Fibroblast of skin of right quadriceps (primary cell): ENCODE results near the gene OXSR1.
A peak's percentile ranks its signal among the peaks of the same experiment; 100 is the strongest.
"Not testable (repeated sequence)": the region's sequence is repeated elsewhere in the genome, so short reads cannot be mapped to it uniquely, and the experiment has no call there.

Experiments
- DNase-seq: peaks from one replicate; pipeline ENCODE4 v3.0.0-alpha.2; 2013

Gene OXSR1

DNA sequence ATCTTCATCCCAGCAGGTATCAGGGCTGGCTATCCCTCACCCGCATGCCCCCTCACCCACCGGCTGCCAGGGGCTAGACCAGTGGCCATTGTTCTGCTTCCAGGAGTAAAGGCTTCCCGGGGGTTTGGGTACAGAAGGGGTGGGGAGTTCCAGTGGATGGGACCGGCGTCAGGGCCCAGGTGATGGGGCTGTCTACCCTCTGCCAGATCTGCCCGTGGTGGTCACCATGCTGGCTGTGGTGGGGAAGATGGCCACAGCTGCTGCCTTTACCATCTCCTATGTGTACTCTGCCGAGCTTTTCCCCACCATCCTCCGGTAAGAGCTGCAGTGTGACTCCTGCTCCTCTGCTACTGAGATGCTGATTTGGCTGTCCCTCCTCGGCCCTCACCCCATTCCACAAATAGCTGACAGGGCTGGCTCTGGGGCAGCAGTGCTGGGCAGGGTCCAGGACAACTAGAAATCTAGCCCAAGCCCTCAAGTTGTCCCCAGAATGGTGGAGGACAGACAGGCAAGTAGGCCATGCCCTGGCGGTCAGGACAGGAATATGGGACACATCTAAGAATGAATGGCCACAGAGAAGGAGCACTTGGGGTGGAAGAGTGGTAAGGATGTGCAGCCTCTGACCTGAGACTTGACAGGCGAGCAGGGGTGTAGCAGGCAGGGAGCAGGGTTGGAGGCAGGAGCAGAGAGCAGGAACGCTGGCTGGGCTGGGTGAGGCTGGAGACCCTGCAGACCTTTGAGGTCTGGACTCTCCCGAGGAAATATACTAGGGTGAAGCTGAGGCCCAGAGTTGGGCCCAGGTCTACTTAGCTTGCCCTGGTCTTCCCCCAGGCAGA lies 111.0 kb downstream of the OXSR1 start:
- DNase-seq: no peak

DNA sequence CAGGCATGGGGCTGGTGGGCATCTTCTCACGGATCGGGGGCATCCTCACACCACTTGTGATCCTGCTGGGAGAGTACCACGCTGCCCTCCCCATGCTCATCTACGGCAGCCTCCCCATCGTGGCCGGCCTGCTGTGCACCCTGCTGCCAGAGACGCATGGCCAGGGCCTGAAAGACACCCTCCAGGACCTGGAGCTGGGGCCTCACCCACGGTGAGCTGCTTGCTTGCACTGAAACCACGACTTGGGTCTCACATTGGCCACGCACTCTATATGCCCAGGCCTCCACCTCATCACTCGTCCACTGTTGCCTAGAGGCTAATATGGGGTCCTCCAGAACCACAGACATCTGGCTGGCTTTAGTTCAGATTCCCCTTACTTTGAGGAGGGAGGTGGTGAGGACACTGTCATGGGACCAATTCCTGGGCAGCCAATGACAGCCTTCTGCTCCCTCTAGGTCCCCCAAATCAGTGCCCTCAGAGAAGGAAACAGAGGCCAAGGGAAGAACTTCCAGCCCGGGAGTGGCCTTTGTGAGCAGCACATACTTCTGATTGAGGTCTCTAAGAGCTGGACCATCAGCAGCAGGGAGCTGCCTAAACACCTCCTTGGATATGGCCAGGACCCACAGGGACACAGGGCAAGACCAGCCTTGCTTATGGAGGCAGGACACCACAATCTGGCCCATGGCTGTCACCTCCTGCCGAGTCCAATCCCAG lies 111.7 kb downstream of the OXSR1 start:
- no peak for DNase-seq

DNA sequence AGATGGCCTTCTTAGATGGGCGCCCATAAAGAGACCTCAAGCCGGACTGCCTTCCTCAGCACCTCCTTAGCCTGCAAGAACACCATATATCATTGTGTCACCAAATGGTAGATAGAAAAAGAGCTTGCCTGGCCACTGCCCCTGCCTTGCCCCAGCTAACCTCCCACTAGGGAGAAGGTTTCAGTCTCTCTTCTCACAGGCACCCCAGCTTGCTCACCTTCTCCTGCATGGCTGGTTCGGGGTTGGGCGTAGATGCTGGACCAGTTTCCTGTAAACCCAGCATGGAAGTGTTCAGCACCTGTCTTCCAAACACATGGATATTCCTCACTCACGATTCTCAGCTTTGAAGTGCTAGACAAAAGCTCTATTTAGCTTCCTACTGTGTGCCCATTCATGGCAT lies 113.5 kb downstream of the OXSR1 start:
- DNase-seq: no peak

GRCh38 chr3:38281895-38282686 lies 116.8 kb downstream of the OXSR1 start, which contains the start of gene SLC22A14:
TSS of gene SLC22A14 (plus strand) at chr3:38282294. CDS start at chr3:38306027, 23,733 bp downstream.
- no peak for DNase-seq

- DNase-seq: peak; percentile 84
Observed at GRCh38 chr3:38283810-38284755, 118.7 kb downstream of the OXSR1 start.

DNA sequence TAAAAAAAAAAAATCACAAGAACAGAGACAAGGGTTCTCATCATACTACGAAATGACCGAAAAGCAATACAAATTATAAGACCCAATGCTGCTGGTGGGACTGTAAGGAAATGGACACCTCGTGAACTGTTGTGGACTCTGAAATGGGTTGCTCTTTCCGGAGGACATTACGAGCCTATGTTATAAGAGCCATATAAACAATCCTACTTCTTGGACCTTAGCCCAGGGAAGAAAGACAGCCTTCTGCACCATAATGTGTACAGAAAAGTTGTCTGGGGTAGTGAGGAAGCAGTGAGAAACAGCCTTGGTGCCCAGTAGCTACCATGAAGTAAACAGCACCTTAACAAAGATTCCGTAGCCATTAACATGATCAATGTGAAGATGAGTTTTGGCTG lies 119.4 kb downstream of the OXSR1 start:
- DNase-seq: no peak

DNA sequence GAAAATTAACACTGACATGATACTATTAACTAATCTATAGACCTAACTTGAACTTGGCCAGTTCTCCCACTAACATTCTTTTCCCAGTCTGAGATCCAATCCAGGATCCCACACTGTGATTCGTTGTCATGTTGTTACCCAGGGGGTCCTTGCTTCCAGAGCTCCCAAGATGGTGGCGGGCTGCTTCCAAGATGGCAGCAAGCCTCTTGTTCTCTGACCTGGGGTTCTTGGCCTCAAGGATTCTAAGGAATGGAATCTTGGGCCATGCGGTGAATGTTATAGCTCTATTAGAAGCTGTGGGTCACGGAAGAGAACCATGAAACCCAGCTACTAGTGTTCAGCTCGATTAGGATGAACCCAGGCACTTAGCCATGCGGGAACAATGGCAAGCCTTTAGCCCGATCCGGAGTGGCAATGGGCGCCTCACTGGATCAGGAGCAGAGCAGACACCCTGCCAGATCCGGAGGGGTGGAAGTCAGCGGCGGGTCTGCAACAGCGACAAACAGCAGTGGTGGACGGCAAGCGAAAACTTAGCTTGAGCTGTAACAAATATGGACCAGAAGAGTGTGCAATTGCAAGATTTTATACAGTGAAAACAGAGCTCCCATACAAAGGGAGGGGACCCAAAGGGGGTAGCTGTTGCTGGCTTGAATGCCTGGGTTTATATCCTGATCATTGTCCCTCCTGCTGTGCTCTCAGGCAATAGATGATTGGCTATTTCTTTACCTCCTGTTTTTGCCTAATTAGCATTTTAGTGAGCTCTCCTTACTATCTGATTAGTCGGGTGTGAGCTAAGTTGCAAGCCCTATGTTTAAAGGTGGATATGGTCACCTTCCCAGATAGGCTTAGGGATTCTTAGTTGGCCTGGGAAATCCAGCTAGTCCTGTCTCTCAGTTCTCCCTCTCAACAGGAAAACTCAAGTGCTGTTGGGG lies 124.2 kb downstream of the OXSR1 start:
- DNase-seq: not testable (repeated sequence)

- DNase-seq: not testable (repeated sequence)
Observed at GRCh38 chr3:38297053-38297452, 131.7 kb downstream of the OXSR1 start.

GRCh38 chr3:38297537-38297936 lies 132.2 kb downstream of the OXSR1 start:
- DNase-seq: no peak

DNA sequence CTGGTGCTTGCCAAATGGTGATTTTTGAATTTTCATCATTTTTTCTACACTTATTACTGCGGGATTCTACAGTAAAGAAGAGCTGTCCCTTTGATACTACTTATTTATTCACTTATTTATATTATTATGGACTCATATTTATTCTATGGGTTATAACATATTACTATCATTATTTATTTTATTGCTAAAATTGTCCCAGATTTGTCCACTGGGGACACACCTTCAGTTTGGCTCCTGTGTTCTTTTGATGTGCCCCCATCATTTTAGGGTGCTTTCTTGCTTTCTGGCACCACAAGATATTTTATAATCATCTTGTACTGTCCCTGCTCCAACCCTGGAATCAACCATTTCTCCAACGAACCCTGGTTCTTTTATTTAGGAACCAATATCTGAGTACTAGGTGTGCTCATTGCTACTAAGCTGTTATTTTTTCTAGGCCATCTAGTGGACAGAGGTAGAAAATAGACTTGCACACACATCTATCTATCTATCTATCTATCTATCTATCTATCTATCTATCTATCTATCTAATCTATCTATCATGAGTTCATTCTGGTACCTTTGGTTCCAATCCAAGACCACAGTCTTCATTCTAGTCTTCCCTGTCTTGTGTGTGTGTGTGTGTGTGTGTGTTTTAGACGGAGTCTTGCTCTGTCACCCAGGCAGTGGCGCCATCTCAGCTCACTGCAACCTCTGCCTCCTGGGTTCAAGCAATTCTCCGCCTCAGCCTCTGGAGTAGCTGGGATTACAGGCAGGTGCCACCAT lies 132.8 kb downstream of the OXSR1 start:
- DNase-seq: no peak
